Neural progenitor cell (in vitro differentiated cells): ENCODE data around the gene KRT35.

Experiments used
- CTCF ChIP-seq: fragments of 200-600 bp; sonication (generic); IDR thresholded peaks from 2 replicates; pipeline ENCODE4 v1.5.1; 2017; ENCODE audit warnings: antibody characterized with exemption, mild to moderate bottlenecking
- EZH2 ChIP-seq: fragments of 200-600 bp; sonication (generic); IDR thresholded peaks from 2 replicates; pipeline ENCODE4 v1.6.1; 2017; ENCODE audit warnings: antibody characterized with exemption, mild to moderate bottlenecking, moderate library complexity
- EZH2phosphoT487 ChIP-seq: fragments of 200-600 bp; sonication (generic); IDR thresholded peaks from 2 replicates; pipeline ENCODE4 v1.6.1; 2017; ENCODE audit warnings: antibody characterized with exemption

- TF ChIP-seq CTCF (no peak), EZH2phosphoT487 (no peak), EZH2 (no peak)
Measured at GRCh38 chr17:41528959-41529353, 48.0 kb upstream of the KRT35 start.
